ENCODE measurements around the gene MRPL14. TPM values are rescaled to one million over a fixed set of nuclear protein-coding genes. Genes with fewer than 3 reads are reported as not detected.
"Not testable (repeated sequence)": the region's sequence is repeated elsewhere in the genome, so short reads cannot be mapped to it uniquely, and the experiment has no call there.

Gene MRPL14
- total RNA-seq, 1 experiment from 2014 or later = 69.6 TPM

GRCh38 chr6:44096612-44097011 is 30.6 kb downstream of the MRPL14 start (continued):
- TF ChIP-seq YY1 (IDR thresholded peaks at IDR 0.05; ENCODE audit: extremely low read depth, insufficient replicate concordance, low read depth, low read length) (peak; percentile 28), POLR2AphosphoS5 (IDR thresholded peaks at IDR 0.05; ENCODE audit: low read depth, low read length) (no peak)

DNA sequence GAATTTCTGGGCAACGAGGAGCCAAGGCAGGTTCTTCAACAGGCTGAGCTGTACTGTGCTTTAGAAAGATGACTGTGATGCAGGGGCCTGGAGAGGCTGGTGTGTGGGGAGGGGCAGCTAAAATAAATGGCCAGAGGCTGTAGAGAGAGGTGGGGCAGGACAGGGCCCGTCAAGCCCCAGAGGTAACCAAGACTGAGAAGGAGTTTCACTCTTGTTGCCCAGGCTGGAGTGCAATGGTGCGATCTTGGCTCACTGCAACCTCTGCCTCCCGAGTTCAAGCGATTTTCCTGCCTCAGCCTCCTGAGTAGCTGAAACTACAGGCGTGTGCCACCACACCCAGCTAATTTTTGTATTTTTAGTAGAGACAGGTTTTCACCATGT is 32.0 kb downstream of the MRPL14 start:
- H2AFZ ChIP-seq (ENCODE audit: low read depth, low read length, poor library complexity, severe bottlenecking); CTCF ChIA-PET; H3K4me1 ChIP-seq (ENCODE audit: control insufficient read depth in 1 of 2, insufficient read depth in 2 of 2, low read length in 2 of 2); H3K9me3 ChIP-seq (ENCODE audit: control insufficient read depth in 1 of 2, insufficient read depth in 1 of 2, low read depth in 1 of 2, low read length in 2 of 2); POLR2A ChIA-PET; H3K9ac ChIP-seq (ENCODE audit: low read length); H3K27me3 ChIP-seq (ENCODE audit: insufficient read depth, low read length); H3K36me3 ChIP-seq (ENCODE audit: control insufficient read depth in 1 of 2, insufficient read depth in 2 of 2, low read length in 2 of 2); H3K4me3 ChIP-seq (replicated peaks in 1 of 2; ENCODE audit: low read depth in 1 of 2, low read length in 2 of 2); BruUV-seq (replicated peaks); H3K27ac ChIP-seq (ENCODE audit: low read depth, low read length); DNase-seq (ENCODE audit: low read depth, low spot score); H4K20me1 ChIP-seq (ENCODE audit: insufficient read depth); H3K79me2 ChIP-seq (ENCODE audit: insufficient read depth, low read length); ATAC-seq; H3K9me2 ChIP-seq (ENCODE audit: insufficient read depth); RAD21 ChIA-PET (ENCODE audit: low non-redundant PET in 1 of 2, low total read pairs in 2 of 2, uncharacterized antibody in 2 of 2, unreplicated experiment in 2 of 2); H3K4me2 ChIP-seq (ENCODE audit: low read length): not testable (repeated sequence)
- intact Hi-C loops (cut with micrococcal nuclease) = loop anchor here (5.0 kb wide), 1 partner anchor 157 kb away; no protein-coding TSS in a partner anchor

DNA sequence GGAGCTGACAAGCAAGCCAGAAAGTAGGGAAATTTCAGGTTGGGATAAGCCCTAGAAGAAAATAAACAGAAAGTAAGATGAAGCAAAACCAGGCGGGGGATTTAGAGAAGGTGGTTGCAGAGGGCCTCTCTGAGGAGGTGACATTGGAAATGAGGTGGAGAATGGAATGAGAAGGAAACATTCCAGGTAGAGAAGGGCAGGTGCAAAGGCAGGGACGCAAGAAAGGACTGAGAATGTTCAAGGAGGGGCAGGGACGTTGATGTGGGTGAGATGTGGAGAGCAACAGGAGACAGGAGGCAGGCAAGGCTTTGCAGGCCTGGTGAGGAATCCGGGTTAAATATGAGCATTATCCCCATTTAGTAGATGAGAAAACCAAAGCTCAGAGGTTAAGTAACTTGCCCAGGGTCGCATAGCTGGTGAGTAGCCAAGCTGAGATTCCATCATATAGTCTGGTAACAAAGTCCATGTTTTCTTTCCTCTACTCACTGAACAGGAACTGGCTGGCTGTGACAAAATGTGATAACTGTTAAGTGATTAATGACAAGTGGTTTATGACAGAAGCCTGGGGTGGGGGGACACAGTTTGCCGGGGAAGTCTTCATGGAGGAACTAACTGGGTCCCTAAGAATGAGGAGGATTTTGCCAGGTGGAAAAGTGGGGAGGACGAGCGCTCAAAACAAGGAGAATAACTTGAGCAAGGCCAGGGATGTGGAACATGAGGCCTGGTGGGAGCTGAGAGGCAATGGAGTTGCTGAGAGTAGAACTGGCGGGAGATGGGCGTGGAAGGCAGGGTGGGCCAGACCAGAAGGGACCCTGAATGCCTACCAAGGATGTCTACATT is 32.6 kb downstream of the MRPL14 start:
- Histone ChIP-seq H3K27me3 (ENCODE audit: insufficient read depth, low read length) (no peaks in the 10 kb centered on the region), H3K36me3 (ENCODE audit: control insufficient read depth in 1 of 2, insufficient read depth in 2 of 2, low read length in 2 of 2) (0 out of 4 replicates have a peak, but pooled peaks cover 0 to 2% of the 10 kb centered on the region in 2 experiments), H2AFZ (ENCODE audit: low read depth, low read length, poor library complexity, severe bottlenecking) (no peak overlapping the region), H4K20me1 (ENCODE audit: insufficient read depth) (no peaks in the 10 kb centered on the region), H3K27ac (ENCODE audit: low read depth, low read length) (no peak overlapping the region), H3K4me1 (ENCODE audit: control insufficient read depth in 1 of 2, insufficient read depth in 2 of 2, low read length in 2 of 2) (no peaks in the 10 kb centered on the region; a peak in 1 of 4 replicates), H3K79me2 (ENCODE audit: insufficient read depth, low read length) (no peaks in the 10 kb centered on the region), H3K9me3 (ENCODE audit: control insufficient read depth in 1 of 2, insufficient read depth in 1 of 2, low read depth in 1 of 2, low read length in 2 of 2) (no peaks in the 10 kb centered on the region), H3K4me3 (replicated peaks in 1 of 2; ENCODE audit: low read depth in 1 of 2, low read length in 2 of 2) (no peak overlapping the region), H3K9ac (ENCODE audit: low read length) (no peak overlapping the region), H3K4me2 (ENCODE audit: low read length) (no peak overlapping the region), H3K9me2 (ENCODE audit: insufficient read depth) (no peaks in the 10 kb centered on the region)
- no TSS peak for BruUV-seq (replicated peaks)
- TF ChIP-seq EZH2phosphoT487 (IDR thresholded peaks at IDR 0.05; ENCODE audit: borderline replicate concordance) = no peak
- TF ChIP-seq EGR1 (IDR thresholded peaks at IDR 0.05; ENCODE audit: low read depth) = no peak
- TF ChIP-seq, protein P1, sequence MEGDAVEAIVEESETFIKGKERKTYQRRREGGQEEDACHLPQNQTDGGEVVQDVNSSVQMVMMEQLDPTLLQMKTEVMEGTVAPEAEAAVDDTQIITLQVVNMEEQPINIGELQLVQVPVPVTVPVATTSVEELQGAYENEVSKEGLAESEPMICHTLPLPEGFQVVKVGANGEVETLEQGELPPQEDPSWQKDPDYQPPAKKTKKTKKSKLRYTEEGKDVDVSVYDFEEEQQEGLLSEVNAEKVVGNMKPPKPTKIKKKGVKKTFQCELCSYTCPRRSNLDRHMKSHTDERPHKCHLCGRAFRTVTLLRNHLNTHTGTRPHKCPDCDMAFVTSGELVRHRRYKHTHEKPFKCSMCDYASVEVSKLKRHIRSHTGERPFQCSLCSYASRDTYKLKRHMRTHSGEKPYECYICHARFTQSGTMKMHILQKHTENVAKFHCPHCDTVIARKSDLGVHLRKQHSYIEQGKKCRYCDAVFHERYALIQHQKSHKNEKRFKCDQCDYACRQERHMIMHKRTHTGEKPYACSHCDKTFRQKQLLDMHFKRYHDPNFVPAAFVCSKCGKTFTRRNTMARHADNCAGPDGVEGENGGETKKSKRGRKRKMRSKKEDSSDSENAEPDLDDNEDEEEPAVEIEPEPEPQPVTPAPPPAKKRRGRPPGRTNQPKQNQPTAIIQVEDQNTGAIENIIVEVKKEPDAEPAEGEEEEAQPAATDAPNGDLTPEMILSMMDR (IDR thresholded peaks at IDR 0.05 in 2 of 3, conservative IDR thresholded peaks at IDR 0.05 in 1 of 3; ENCODE audit: borderline replicate concordance in 1 of 3, insufficient read depth in 1 of 3, low read depth in 2 of 3, low read length in 2 of 3) = no peak
- no peak for TF ChIP-seq TCF7L2 (IDR thresholded peaks at IDR 0.05; ENCODE audit: borderline replicate concordance, extremely low read depth, insufficient read depth, insufficient read length)
- no peak for TF ChIP-seq RAD21 (IDR thresholded peaks at IDR 0.05; ENCODE audit: low read depth)
- TF ChIP-seq, protein P2, sequence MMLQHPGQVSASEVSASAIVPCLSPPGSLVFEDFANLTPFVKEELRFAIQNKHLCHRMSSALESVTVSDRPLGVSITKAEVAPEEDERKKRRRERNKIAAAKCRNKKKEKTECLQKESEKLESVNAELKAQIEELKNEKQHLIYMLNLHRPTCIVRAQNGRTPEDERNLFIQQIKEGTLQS (IDR thresholded peaks at IDR 0.05) = no peak
- no peak for TF ChIP-seq FOSL1 (IDR thresholded peaks at IDR 0.05; ENCODE audit: low read depth)
- TF ChIP-seq POLR2A (IDR thresholded peaks at IDR 0.05; ENCODE audit: borderline replicate concordance, extremely low read depth, insufficient read depth, insufficient read length) = no peak
- no peak for TF ChIP-seq ZFX (IDR thresholded peaks at IDR 0.05)
- TF ChIP-seq JUND (IDR thresholded peaks at IDR 0.05) = no peak
- TF ChIP-seq, protein P3, sequence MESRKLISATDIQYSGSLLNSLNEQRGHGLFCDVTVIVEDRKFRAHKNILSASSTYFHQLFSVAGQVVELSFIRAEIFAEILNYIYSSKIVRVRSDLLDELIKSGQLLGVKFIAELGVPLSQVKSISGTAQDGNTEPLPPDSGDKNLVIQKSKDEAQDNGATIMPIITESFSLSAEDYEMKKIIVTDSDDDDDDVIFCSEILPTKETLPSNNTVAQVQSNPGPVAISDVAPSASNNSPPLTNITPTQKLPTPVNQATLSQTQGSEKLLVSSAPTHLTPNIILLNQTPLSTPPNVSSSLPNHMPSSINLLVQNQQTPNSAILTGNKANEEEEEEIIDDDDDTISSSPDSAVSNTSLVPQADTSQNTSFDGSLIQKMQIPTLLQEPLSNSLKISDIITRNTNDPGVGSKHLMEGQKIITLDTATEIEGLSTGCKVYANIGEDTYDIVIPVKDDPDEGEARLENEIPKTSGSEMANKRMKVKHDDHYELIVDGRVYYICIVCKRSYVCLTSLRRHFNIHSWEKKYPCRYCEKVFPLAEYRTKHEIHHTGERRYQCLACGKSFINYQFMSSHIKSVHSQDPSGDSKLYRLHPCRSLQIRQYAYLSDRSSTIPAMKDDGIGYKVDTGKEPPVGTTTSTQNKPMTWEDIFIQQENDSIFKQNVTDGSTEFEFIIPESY (IDR thresholded peaks at IDR 0.05; ENCODE audit: extremely low read depth, insufficient replicate concordance, low read length) = no peak
- no peak for DNase-seq (ENCODE audit: low read depth, low spot score)
- ChIA-PET RAD21 (ENCODE audit: low non-redundant PET in 1 of 2, low total read pairs in 2 of 2, uncharacterized antibody in 2 of 2, unreplicated experiment in 2 of 2) (no interaction called here), POLR2A (no interaction called here), CTCF (no interaction called here)
- intact Hi-C loops (cut with micrococcal nuclease) = loop anchor here (5.0 kb wide), 1 partner anchor 158 kb away; no protein-coding TSS in a partner anchor
- ATAC-seq = no peak

Measured in HCT116 (cell line).